GM21619 (cell line): ENCODE data around the gene FPGS.

ENCODE experiments used
- ATAC-seq: cut with Tn5 transposase; IDR thresholded peaks from one replicate; pipeline ENCODE4 v1.9.1; 2021; ENCODE audit not compliant: unreplicated experiment

FPGS gene

GRCh38 chr9:127786773-127787104, 15.9 kb upstream of the FPGS start:
- ATAC-seq: no peak

DNA sequence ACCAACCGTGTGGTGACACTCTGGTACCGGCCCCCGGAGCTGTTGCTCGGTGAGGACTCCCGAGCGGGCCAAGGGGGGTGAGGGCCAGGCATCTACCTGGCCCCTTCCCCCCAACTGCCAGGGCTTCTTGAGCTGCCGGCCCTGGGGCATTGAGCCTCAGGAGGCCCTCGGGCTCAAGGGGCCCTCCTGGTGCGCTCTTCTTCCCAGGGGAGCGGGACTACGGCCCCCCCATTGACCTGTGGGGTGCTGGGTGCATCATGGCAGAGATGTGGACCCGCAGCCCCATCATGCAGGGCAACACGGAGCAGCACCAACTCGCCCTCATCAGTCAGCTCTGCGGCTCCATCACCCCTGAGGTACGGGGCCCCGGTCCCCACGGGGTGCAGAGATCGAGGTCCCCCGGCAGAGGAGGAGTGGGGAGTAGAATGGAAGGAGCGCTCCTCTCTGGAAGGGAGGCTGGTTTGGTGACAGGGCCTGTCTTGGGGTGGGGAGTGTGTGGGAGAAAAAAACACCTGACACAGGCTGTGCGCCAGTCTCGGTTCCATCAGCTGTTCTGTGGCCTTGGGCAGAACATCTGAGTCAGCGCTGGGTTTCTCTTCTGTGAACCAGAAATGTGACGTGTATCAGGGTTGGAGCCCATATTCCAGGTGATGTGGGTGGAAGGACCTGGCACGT, 14.2 kb upstream of the FPGS start:
- ATAC-seq: no peak

DNA sequence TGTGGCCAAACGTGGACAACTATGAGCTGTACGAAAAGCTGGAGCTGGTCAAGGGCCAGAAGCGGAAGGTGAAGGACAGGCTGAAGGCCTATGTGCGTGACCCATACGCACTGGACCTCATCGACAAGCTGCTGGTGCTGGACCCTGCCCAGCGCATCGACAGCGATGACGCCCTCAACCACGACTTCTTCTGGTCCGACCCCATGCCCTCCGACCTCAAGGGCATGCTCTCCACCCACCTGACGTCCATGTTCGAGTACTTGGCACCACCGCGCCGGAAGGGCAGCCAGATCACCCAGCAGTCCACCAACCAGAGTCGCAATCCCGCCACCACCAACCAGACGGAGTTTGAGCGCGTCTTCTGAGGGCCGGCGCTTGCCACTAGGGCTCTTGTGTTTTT, 13.5 kb upstream of the FPGS start:
- no peak for ATAC-seq

DNA sequence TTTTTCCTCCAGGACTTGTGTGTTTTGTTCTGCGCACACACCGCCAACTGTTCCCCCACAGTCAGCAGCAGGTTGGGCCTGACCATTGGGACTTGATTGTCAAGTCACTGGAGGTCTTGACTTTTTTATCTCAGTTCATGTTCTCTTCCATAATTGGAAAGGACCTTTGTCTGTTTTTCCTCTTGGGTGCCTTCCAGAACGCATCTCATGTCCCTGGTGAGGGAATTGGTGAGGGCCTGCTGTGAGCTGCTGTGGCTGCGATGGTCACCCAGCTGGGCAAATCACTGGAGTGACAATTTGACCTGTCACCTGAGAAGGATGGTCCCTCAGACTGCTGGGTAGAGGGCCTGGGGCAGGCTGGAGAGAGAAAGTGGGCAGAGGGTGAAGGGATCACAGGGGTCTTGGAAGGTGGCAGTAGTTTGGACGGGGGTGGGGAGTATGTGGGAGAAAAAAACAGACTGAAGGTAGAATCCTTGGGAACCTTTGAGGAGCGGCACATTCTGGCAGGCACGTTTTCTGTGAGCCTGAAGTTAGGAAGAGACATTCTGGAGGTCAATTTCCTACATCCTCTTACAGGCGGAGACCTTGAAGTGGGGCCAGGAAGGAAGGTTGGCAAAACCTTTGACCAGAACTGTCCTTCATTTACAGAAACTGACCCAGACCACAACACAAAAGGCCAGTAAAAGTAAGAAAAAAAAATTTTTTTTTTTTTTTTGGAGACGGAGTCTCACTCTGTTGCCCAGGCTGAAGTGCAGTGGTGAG, 12.4 kb upstream of the FPGS start:
- ATAC-seq: no peak

- ATAC-seq: no peak
Observed at GRCh38 chr9:127791085-127791484, 11.6 kb upstream of the FPGS start.

DNA sequence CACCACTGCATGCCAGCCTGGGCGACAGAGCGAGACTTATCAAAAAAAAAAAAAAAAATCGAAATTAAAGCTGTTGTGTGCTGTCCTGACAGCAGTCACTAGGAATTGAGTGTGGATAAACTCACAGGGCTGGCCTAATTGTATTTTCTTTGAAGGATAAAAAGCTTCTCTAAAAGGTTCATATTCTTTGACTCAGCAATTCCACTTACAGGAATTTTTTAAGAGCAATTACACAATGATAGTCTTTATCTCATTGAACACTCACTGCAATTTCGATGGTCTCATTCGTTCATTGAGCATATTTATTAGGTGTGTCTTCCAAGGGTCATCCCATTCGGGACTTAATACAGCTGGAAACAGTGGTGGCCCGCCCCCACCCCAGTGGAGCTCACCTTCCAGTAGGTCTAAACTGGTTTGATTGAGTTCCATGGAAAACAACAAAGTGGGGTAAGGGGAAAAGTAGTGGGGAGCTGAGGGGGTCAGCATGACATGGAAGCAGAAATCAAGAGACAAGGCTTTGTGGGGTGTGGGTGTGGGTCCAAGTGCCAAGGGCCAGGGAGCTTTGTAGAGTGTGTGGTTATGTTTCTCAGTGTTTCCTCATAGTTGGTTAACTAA, 10.2 kb upstream of the FPGS start:
- ATAC-seq: no peak

DNA sequence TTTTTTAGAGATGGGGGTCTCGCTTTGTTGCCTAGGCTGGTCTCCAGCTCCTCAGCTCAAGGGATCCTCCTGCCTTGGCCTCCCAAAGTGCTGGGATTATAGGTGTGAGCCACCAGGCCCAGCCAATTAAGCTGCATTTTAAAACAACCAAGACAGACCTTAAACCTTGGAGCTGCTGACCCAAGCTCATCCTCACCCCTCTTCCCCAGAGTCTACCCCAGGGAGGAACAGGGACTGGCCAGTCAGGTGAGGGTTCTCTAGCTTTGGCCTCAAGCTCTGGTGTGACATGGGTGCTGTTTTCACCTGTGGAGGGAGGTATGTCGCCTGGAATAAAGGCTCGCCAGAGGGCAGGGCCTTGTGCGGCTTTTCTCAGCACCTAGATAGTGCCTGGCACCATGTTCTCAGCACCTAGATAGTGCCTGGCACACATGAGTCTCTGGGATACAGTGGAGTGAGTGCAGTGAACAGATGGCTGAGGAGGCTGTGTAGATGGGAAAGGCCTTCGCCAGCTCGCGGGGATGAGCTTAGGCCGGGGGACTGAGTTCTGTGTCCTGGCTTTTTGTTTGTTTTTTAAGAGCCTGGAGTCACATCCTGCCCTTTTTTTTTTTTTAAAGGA, 9.5 kb upstream of the FPGS start:
- no peak for ATAC-seq

DNA sequence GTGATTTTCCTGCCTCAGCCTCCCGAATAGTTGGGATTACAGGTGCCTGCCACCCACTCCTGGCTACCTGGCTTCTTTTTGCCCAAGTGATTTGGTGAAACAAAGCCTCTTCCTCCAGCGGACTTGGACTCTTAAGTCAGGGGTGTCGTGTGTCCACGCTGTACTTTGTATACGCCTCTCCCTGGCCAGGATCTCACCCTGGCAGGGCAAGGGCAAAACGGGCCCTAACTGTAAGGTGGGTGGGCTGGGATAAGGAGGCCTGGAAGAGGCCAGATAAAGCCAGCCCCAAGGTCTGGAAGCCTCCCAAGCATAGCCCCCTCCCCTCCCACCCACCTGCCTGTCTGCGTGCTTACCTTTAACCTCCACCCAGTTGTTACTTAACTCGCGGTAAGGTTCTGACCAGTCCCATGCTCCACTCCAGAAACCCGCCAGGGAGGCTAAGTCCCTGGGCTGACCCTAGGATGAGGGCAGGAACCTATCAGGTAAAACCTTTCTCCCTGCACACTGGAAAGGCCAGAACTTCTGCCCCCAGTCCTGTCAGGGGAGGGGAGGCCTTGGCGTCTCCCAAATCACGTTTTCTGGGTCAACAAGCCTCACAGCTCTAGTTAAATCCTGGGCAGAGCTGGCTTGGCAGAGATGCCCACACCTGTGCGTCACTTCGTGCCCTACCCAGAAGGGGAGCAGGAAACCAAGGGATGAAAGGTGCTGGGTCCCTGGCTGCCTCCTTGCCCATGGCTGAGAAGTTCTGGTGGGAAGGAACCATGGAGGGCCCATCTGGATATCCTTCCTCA, 8.5 kb upstream of the FPGS start:
- no peak for ATAC-seq

- no peak for ATAC-seq
Observed at GRCh38 chr9:127796225-127796813, 6.4 kb upstream of the FPGS start.

DNA sequence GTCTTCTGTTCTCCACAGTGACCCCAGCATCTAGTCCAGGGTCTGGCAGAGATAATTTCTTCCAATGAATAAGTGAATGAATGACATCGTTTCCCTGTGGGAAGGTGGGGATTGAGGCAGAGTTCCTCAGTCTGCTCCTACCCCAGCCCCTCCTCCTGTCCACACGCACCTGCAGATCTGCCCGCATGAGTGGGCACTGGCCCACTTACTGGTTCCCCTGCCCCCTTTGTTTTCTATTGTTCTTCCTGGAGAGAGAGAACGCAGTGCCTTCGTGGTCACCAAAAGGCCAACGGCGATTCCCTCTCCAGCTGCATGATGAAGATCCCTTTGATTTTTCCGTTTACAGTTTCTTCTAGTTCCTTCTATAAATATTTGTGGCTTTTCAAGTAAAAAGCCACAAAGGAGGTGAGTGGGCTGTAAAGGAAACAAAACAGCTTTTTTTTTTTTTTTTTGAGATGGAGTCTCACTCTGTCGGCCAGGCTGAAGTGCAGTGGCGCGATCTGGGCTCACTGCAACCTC, 5.8 kb upstream of the FPGS start:
- no peak for ATAC-seq

GRCh38 chr9:127801955-127802575, 617 bp upstream of the FPGS start:
- ATAC-seq: no peak

GRCh38 chr9:127803507-127804352, 1.0 kb downstream of the FPGS start:
- ATAC-seq: no peak

DNA sequence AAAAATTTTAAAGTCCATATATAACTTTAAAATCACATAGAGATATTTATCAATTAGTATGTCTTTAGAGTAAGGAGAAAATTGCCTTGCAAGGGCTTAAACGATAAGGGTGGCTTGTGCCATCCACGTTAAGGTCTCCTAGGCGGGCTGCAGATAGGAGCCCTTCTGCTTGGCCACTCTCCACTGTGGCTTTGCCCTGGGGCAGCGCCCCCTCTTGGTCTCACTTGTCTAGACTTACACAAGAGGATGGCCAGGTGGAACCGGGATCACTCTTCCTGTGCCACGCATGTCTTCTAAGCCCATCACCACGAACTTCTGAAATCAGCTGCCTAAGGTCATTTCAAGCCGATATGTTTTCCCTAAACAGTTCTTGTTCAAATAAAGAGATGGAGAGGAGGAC, 2.9 kb downstream of the FPGS start:
- ATAC-seq: no peak

DNA sequence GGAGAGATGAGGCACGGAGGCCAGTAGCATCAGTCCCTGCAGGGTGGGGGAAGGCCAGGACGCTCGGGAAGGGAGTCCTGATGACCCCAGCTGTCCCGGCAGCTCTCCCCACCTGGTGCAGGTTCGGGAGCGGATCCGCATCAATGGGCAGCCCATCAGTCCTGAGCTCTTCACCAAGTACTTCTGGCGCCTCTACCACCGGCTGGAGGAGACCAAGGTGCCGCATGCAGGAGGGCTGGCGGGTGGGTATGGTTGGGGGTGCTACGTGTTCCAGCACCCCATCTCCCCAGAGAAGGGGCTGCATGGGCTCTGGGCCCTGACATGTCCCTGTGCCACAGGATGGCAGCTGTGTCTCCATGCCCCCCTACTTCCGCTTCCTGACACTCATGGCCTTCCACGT, 4.2 kb downstream of the FPGS start:
- no peak for ATAC-seq

GRCh38 chr9:127808347-127809001, 5.8 kb downstream of the FPGS start:
- ATAC-seq: no peak

DNA sequence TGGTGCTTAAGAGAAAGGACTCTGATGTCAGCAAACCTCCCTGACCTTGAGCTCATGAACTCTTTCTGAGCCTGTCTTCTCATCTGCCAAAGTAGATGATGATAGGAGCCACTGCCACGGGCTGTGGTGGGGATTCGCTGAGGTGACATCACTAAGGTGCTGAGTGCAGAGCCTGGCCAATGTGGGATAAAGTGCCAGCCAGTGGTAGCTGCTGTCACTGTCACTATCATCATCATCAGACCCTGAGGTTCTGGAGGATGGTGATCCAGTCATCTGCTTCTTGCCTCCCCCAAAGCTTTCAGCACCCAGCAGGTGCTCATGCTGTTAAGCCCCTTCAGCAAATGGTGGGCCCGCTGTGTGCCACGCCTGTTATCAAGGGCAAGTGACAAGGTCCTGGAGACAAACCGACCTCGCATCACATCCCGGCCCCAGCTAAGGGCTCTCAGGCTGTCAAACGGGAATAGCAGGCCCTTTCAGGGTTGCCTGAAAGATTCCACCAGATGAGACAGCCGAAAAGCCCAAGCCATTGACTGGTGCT, 6.4 kb downstream of the FPGS start:
- no peak for ATAC-seq

- ATAC-seq: no peak
Observed at GRCh38 chr9:127809540-127810377, 7.1 kb downstream of the FPGS start.
